NCI-H1105 treated with DMSO at 0.1 percent for 48 hours (cell line): Measurements from ENCODE around the gene NCAPG2.
"Not testable (repeated sequence)": the region's sequence is repeated elsewhere in the genome, so short reads cannot be mapped to it uniquely, and the experiment has no call there.

Experiments used
- DNase-seq: peaks from one replicate; lab custom pipeline; 2025; lab: John Stamatoyannopoulos, UW

NCAPG2 gene

GRCh38 chr7:158705234-158705850 lies 738 bp upstream of the NCAPG2 start:
- DNase-seq = peak; percentile 60

- not testable (repeated sequence) for DNase-seq
These were observed 703 bp downstream of the NCAPG2 start for GRCh38 chr7:158703679-158704523.

DNA sequence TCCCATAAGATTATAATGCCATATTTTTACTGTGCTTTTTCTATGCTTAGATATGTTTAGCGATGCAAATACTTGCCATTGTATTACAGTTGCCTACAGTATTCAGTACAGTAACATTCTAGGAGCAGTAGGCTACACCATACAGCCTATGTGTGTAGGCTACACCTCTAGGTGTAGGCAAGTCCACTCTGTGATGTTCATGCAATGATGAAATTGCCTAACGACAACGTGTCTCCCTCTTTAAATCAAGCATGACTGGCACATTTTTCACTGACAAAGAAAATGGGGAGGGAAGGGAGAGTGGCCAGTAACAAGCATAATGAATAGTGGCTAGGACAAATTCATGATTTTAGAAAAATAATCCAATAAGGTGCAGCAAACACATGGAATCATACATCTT lies 1.7 kb downstream of the NCAPG2 start:
- no peak for DNase-seq

DNA sequence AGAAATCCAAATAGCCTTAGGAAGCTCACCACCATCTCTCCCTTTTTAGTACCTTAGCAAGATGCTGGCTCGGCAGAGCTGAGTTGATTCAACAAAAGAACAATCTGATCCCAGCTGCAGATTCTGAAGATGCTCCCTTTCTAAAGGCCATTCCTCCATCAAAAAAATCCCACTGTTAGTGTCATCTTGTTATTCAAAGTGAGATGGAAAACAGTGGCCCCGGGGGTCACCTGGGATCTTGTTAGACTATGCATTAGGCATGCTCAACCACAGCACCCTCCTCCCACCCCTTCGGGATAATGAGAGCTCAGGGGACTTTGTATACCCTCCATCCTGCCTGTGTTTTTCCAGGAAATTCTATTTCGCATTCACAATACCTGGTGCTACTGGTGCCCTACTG lies 2.4 kb downstream of the NCAPG2 start:
- no peak for DNase-seq

DNA sequence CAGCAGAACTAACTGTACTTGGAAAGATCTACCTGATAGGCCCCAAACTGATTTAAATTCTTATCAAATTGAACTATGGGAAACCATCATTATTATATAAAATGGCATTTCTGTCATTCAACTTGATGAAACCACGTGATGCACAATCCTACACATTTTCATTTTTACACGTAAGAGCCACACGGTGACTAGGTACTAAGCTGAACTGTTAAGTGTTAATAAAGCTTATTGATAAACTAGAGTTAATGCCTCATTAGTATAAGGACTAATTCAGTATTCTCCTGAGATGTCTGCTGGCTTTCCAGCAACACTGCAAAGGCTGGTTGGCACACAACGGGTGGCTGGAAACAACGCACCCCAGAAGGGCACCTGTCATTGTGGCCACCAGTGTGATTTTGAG lies 4.6 kb downstream of the NCAPG2 start:
- DNase-seq = no peak

GRCh38 chr7:158699341-158699740 lies 5.3 kb downstream of the NCAPG2 start:
- no peak for DNase-seq

- DNase-seq = no peak
These were observed 5.9 kb downstream of the NCAPG2 start for GRCh38 chr7:158698657-158699195.

- DNase-seq = not testable (repeated sequence)
These were observed 7.0 kb downstream of the NCAPG2 start for GRCh38 chr7:158697597-158697996.

GRCh38 chr7:158695726-158696452 lies 8.7 kb downstream of the NCAPG2 start:
- peak; percentile 21 for DNase-seq

GRCh38 chr7:158695056-158695455 lies 9.5 kb downstream of the NCAPG2 start:
- no peak for DNase-seq

- DNase-seq = no peak
These were observed 10.0 kb downstream of the NCAPG2 start for GRCh38 chr7:158694650-158695049.

GRCh38 chr7:158689488-158689887 lies 15.1 kb downstream of the NCAPG2 start:
- peak; percentile 95 for DNase-seq

GRCh38 chr7:158687406-158687805 lies 17.2 kb downstream of the NCAPG2 start:
- DNase-seq = no peak

- DNase-seq = no peak
These were observed 18.9 kb downstream of the NCAPG2 start for GRCh38 chr7:158685693-158686092.

DNA sequence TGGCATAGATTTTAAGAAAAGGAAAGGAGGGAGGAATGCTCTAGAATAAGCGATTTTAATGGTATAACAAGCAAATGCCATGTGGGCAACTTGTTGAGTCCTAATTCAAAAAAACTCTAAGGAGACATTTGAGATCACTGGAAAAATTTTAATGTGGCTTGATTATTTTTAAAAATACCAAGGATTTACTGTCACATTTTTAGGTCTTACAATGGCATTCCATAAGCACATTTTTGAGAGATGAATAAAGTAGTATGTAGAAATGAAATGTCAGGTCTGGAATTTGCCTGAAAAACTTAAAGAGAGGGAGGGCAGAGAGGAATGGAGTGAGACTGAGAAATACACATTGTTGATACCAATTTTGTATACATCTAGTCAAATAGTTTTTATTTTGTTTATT lies 20.3 kb downstream of the NCAPG2 start:
- no peak for DNase-seq

DNA sequence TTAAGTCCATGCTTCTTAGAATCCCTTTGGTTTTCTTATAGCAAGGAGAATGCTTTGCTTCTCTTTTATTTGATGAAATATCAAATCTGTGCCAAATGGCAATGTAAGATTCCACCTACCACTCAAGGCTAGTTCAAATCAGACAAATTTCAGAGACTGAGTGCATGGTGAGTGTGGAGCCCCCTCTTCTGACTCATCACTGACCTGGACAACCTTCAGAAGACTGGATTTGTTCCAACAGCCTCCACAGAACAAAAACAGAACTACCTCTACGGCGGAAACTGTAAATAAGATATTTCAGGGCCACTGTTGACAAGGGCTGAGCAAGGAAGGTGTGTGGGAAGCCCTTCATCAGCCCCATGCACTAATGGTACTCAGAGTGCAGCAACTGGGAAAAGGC lies 21.1 kb downstream of the NCAPG2 start:
- DNase-seq = no peak

DNA sequence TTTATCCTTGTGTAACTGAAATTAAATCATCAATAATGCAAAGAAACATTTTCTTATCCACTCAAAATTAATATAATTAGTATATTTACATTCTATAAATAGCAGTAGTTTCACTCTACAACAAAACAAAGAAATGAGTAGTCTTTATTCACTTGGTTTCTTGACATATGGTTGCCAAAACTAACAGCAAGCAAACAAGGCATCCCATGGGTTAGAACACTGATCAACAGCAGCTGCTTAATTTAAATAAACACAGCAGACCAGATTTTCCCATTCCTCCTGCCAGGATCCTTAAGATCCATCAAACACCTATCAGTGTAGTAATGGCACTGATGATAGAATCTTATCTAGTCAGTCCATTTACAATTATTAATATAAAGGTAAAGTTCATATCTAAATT lies 22.1 kb downstream of the NCAPG2 start:
- DNase-seq = peak; percentile 21

GRCh38 chr7:158680754-158681153 lies 23.9 kb downstream of the NCAPG2 start:
- DNase-seq = no peak

- DNase-seq = no peak
These were observed 27.7 kb downstream of the NCAPG2 start for GRCh38 chr7:158676906-158677305.

DNA sequence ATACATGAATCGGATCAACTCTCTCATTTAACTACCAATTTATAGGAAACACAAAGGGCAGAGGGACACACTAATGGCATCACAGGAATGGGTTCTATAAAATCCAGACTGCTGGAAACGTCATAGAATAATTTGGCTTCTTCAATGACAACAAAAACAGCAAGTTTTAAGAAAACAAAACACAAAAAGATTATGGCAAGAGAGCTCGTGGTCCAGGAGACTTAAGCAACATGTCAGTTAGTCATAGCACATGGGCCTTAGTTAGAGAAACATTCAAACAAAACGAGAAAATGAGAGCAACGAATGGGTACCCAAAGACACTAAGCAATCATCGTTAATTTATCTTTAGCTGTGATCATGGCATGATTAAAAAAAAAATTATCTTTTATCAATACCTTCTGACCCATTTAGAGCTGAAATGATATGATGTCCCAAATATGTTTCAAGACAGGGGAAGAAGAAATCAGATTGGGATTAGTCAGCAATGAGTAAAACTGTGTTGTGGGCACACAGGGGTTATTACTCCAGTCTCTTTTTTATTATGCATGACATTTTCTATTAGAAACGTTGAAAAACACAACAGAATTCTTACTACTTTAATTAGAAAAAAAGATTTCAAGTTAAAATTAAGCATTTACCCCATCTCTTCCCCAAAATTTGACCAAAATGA lies 28.3 kb downstream of the NCAPG2 start:
- no peak for DNase-seq

DNA sequence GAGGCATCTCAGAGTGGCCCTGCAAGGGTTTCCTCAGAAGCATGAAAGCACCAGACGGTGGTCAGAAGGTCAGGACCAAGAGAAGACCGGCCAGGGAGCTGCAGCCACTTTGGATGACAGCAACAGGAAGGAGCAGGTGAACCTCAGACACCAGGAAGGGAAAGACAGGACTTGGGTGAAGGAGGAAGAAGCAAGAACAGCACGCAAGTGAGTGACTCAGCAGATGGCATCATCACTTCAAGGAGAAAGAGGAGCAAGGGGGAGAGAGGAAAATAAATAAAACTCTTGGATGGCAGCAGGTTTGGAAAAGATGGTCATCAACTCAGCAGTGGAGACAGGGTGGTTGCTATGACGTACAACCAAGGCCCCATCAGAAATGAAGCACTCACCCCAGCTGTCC lies 31.6 kb downstream of the NCAPG2 start:
- DNase-seq = no peak

- DNase-seq = not testable (repeated sequence)
These were observed 36.5 kb downstream of the NCAPG2 start for GRCh38 chr7:158668086-158668485.
